Measurements from ENCODE around the gene CEP95. TPM values are rescaled to one million over a fixed set of nuclear protein-coding genes. Genes with fewer than 3 reads are reported as not detected.

Gene CEP95
- total RNA-seq, 1 experiment from 2014 or later, result 63.8 TPM

DNA sequence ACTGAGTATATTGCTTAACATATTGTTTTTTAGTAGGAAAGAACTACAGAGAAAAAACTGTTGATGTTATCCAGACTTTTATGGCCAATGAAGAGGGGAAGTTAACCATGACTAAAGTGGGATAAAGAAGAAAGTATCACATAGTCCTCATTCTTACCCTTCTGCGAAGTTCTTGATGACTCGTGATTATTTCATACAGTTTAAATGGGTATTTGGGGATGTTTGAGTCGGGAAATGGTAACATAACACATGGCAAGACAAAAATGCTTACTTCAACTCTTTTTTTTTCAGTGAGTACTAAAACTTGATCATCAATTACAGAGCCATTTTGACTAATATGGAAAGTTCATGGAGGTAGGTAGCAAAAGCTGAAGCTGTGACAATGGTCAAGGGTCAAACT lies 14.8 kb upstream of the CEP95 start (continued):
- TF ChIP-seq FOXK1 (CRISPR knock-in tag; IDR thresholded peaks at IDR 0.05), result no peak
- no peak for TF ChIP-seq TP53 (CRISPR knock-in tag; IDR thresholded peaks at IDR 0.05)
- no peak for TF ChIP-seq ZNF423 (CRISPR knock-in tag; IDR thresholded peaks at IDR 0.05)
- no peak for TF ChIP-seq OVOL2 (CRISPR knock-in tag; IDR thresholded peaks at IDR 0.05; ENCODE audit: borderline replicate concordance)
- no peak for TF ChIP-seq ZNF219 (CRISPR knock-in tag; IDR thresholded peaks at IDR 0.05; ENCODE audit: borderline replicate concordance)
- TF ChIP-seq FOXP4 (CRISPR knock-in tag; IDR thresholded peaks at IDR 0.05), result no peak
- TF ChIP-seq, protein P1, sequence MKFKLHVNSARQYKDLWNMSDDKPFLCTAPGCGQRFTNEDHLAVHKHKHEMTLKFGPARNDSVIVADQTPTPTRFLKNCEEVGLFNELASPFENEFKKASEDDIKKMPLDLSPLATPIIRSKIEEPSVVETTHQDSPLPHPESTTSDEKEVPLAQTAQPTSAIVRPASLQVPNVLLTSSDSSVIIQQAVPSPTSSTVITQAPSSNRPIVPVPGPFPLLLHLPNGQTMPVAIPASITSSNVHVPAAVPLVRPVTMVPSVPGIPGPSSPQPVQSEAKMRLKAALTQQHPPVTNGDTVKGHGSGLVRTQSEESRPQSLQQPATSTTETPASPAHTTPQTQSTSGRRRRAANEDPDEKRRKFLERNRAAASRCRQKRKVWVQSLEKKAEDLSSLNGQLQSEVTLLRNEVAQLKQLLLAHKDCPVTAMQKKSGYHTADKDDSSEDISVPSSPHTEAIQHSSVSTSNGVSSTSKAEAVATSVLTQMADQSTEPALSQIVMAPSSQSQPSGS (CRISPR knock-in tag; IDR thresholded peaks at IDR 0.05; ENCODE audit: borderline replicate concordance, low read depth), result no peak

GRCh38 chr17:64492481-64493109 lies 14.2 kb upstream of the CEP95 start:
- ATAC-seq, result no peak
- Mint-ChIP-seq H3K27ac (no peak overlapping the region), H3K9me3 (peaks cover 10% of the 10 kb centered on the region), H3K4me3 (no peak overlapping the region), H3K4me1 (peaks cover 20% of the 10 kb centered on the region), H3K27me3 (ENCODE audit: low read depth) (no peaks in the 10 kb centered on the region), H3K36me3 (peaks cover 63% of the 10 kb centered on the region)
- ChIA-PET POLR2A (no interaction called here), CTCF (interaction anchor here (1.1 to 5.0 kb wide), 3 partner anchors 72 to 447 kb away, joined by 3 to 97 read pairs (median 3); no protein-coding TSS in a partner anchor)
- TF ChIP-seq ARID4B (CRISPR knock-in tag; IDR thresholded peaks at IDR 0.05; ENCODE audit: borderline replicate concordance), result no peak
- peak; percentile 18; the same call in 1 of the 2 replicates for TF ChIP-seq CTCF (IDR thresholded peaks at IDR 0.05)
- no peak for DNase-seq (ENCODE audit: low spot score)

GRCh38 chr17:64494121-64494520 lies 12.7 kb upstream of the CEP95 start:
- Mint-ChIP-seq H3K27me3 (ENCODE audit: low read depth) (no peaks in the 10 kb centered on the region), H3K9me3 (peaks cover 10% of the 10 kb centered on the region), H3K27ac (peak overlapping the region; percentile 50; the same call in 1 of the 2 replicates), H3K4me1 (peaks cover 32% of the 10 kb centered on the region), H3K36me3 (peaks cover 50% of the 10 kb centered on the region), H3K4me3 (peak overlapping the region; percentile 60; the same call in 1 of the 2 replicates)
- DNase-seq (ENCODE audit: low spot score), result no peak
- ATAC-seq, result no peak
- ChIA-PET CTCF (interaction anchor here (5.0 kb wide), 1 partner anchor 73 kb away, joined by 97 read pairs; no protein-coding TSS in a partner anchor), POLR2A (interaction anchor here (1.2 kb wide), 1 partner anchor 11 kb away, joined by 5 read pairs; no protein-coding TSS in a partner anchor)
- no peak for TF ChIP-seq NFE2L1 (CRISPR knock-in tag; IDR thresholded peaks at IDR 0.05)
- no peak for TF ChIP-seq AR (CRISPR knock-in tag; IDR thresholded peaks at IDR 0.05)
- TF ChIP-seq ARID4B (CRISPR knock-in tag; IDR thresholded peaks at IDR 0.05; ENCODE audit: borderline replicate concordance), result no peak
- TF ChIP-seq PRRX2 (CRISPR knock-in tag; IDR thresholded peaks at IDR 0.05), result no peak
- TF ChIP-seq NR3C1 (CRISPR knock-in tag; conservative IDR thresholded peaks at IDR 0.05; ENCODE audit: low read depth), result no peak

Data from WTC11 (cell line).